Type B pancreatic cell (in vitro differentiated cells): ENCODE results near the gene RNF169. TPM values are rescaled to one million over a fixed set of nuclear protein-coding genes. Genes with fewer than 3 reads are reported as not detected.

Experiments used
- DNase-seq: peaks from one replicate; pipeline ENCODE4 v3.0.0; 2021; ENCODE audit warnings: mixed read lengths; ENCODE audit not compliant: unreplicated experiment; ENCODE audit errors: extremely low spot score
- H3K27ac Mint-ChIP-seq: 2 replicates; pipeline ENCODE4 v1.8.0; 2021; ENCODE audit warnings: mild to moderate bottlenecking, mixed read lengths
- H3K27me3 Mint-ChIP-seq: 2 replicates; pipeline ENCODE4 v1.8.0; 2021; ENCODE audit warnings: mixed read lengths
- H3K36me3 Mint-ChIP-seq: 2 replicates; pipeline ENCODE4 v1.8.0; 2021; ENCODE audit warnings: mixed read lengths
- H3K4me1 Mint-ChIP-seq: one replicate; pipeline ENCODE4 v1.8.0; 2021; ENCODE audit warnings: mixed read lengths; ENCODE audit not compliant: unreplicated experiment
- H3K4me3 Mint-ChIP-seq: 2 replicates; pipeline ENCODE4 v1.8.0; 2021; ENCODE audit warnings: mild to moderate bottlenecking, mixed read lengths
- H3K9me3 Mint-ChIP-seq: 2 replicates; pipeline ENCODE4 v1.8.0; 2021; ENCODE audit warnings: mixed read lengths
- total RNA-seq: library from RNA; stranded (reverse); gene quantifications from 2 replicates; pipeline ENCODE4 v1.2.1, GENCODE V29; 2021; ENCODE audit warnings: low replicate concordance
- TF ChIP-seq, protein P1 (sequence below): fragments of 200-600 bp; sonication (generic); conservative IDR thresholded peaks from 2 replicates; pipeline ENCODE4 v1.5.0; 2021; ENCODE audit warnings: antibody characterized with exemption, mild to moderate bottlenecking

RNF169 gene
- total RNA-seq, 1 donor from 2014 or later = 18.8 TPM

DNA sequence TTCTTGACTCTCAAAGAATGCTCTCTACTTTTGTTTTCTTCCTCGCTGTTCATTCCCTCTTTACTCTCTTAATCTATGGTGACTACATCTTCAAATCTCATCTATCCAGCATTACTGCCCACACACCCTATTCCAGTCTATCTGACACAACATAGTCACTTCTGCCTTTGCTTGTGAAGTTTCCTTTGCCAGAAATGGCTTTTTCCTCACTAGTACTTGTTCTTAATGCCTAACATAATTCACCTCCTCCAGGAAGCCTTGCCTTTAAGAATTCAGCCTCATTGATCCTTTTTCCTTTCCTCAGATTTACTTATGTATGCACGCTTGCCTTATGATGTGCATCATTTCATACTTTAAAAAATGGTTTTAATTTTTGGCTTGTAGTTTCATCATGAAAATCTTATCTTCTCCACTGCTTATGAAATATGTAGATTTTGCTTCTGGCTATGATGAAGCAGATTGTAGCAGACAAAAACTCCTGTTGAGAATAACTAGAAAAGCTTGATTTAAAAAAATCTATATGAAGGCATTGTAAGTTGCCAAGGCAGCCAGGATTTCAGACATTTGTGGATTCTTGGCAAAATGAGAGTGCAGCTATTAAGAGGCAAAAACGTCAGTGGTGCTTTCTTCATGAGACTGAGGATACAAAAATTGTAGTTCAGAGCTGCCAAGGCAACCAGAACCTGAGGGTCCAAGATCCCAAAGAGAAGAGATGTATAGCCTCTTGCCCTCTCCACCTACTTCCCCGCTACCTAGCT lies 31.8 kb downstream of the RNF169 start:
- H3K9me3 Mint-ChIP-seq = no peaks in the 10 kb centered on the region
- peaks cover 4% of the 10 kb centered on the region for H3K36me3 Mint-ChIP-seq
- no peak for DNase-seq
- no peak overlapping the region for H3K4me3 Mint-ChIP-seq
- H3K27ac Mint-ChIP-seq = no peak overlapping the region
- peaks cover 14% of the 10 kb centered on the region for H3K4me1 Mint-ChIP-seq
- TF ChIP-seq, protein P1, sequence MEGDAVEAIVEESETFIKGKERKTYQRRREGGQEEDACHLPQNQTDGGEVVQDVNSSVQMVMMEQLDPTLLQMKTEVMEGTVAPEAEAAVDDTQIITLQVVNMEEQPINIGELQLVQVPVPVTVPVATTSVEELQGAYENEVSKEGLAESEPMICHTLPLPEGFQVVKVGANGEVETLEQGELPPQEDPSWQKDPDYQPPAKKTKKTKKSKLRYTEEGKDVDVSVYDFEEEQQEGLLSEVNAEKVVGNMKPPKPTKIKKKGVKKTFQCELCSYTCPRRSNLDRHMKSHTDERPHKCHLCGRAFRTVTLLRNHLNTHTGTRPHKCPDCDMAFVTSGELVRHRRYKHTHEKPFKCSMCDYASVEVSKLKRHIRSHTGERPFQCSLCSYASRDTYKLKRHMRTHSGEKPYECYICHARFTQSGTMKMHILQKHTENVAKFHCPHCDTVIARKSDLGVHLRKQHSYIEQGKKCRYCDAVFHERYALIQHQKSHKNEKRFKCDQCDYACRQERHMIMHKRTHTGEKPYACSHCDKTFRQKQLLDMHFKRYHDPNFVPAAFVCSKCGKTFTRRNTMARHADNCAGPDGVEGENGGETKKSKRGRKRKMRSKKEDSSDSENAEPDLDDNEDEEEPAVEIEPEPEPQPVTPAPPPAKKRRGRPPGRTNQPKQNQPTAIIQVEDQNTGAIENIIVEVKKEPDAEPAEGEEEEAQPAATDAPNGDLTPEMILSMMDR = no peak
- no peaks in the 10 kb centered on the region for H3K27me3 Mint-ChIP-seq

DNA sequence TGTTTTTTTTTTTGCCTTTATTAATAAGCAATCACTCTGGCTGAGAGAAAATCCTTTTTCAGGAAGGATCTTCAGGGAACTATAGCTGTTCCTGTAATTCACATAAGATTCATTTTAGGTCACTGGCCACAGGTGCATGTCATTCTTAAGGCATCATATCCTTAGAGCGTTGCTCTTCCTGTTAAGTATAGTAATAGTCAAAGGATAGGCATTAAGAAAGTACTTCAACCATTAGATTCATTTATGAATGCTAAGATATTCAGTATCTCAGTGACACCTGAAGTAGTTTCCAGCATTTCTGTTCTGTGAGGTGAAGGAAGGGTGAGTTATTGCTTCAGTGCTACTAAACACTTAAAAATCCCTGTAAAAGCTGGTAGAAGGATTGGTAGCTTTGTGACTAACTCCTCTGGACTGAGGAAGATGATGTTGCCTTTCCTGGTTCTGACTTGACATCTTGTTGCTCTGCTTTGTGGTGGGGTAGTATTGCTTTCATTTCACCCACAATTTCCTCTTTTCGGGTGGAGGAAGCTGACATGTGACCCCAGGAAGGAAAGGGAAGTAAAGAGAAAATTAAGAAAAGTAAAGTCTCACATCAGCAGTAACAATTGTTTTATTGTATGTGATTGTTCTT lies 34.7 kb downstream of the RNF169 start:
- peak overlapping the region; percentile 44 for H3K27ac Mint-ChIP-seq
- H3K4me1 Mint-ChIP-seq = peaks cover 9% of the 10 kb centered on the region
- DNase-seq = no peak
- TF ChIP-seq, protein P1 = no peak
- H3K9me3 Mint-ChIP-seq = no peaks in the 10 kb centered on the region
- H3K36me3 Mint-ChIP-seq = no peaks in the 10 kb centered on the region
- H3K4me3 Mint-ChIP-seq = no peak overlapping the region
- no peaks in the 10 kb centered on the region for H3K27me3 Mint-ChIP-seq

DNA sequence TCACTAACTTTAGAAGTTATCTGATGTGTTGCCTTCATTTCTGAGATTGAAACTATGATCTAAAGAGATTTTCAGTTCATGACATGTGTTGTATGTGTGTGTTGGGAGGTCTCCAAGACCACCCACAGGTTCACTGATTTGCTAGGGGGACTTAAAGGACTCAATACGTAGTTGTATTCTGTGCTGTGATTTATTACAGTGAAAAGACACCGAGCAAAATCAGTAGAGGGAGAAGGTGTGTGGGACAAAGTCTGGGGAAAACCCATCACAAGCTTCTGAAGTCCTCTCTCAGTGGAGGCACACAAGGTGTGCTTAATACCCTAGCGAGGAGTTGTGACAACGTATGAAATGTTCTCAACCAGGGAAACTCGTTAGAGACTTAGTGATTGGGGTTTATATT lies 35.6 kb downstream of the RNF169 start:
- Mint-ChIP-seq H3K27ac (no peak overlapping the region), H3K36me3 (no peaks in the 10 kb centered on the region), H3K9me3 (no peaks in the 10 kb centered on the region), H3K4me1 (peaks cover 9% of the 10 kb centered on the region), H3K4me3 (no peak overlapping the region), H3K27me3 (no peaks in the 10 kb centered on the region)
- TF ChIP-seq, protein P1 = no peak
- DNase-seq = no peak

DNA sequence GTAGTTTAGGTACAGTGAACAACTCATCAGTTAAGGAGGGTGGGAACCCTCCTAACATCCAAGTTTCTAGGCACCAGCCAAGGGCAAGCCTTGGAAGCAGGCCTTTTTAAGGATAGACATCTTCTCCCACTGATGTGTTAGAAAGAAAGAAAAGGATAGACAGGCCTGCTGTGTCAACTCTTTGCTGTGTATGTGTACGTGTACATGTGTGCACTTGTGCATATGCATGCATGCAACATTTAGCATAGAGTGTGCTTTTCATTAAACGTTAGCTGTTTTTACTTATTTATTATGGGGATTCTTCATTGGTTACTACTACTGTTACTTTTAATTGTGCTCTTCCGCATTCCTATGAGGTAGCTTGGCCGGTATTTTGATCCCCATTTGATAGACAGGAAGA lies 36.1 kb downstream of the RNF169 start:
- TF ChIP-seq, protein P1 = no peak
- no peaks in the 10 kb centered on the region for H3K27me3 Mint-ChIP-seq
- no peak for DNase-seq
- H3K4me3 Mint-ChIP-seq = no peak overlapping the region
- H3K4me1 Mint-ChIP-seq = peaks cover 9% of the 10 kb centered on the region
- no peaks in the 10 kb centered on the region for H3K9me3 Mint-ChIP-seq
- no peak overlapping the region for H3K27ac Mint-ChIP-seq
- H3K36me3 Mint-ChIP-seq = peaks cover 4% of the 10 kb centered on the region

DNA sequence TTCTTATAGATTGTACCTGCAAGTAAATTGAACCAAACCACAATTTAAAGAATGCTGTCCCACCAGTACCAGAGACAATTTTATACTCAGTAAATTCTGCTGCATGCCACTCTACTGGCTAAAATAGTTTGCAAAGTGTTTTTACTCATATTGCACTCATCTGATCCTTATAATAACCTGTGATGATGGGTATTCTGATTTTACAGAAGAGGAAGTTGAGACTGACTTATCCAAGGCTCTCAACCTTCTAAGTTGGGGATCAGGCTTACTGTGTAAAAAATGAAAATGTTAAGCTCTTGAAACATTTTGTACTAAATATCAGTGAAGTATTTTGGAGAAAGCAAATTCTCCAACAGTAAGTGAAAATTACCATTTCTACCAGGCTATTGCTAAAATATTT lies 37.9 kb downstream of the RNF169 start:
- Mint-ChIP-seq H3K4me3 (no peak overlapping the region), H3K9me3 (no peaks in the 10 kb centered on the region), H3K36me3 (peaks cover 5% of the 10 kb centered on the region), H3K27ac (no peak overlapping the region), H3K4me1 (peaks cover 9% of the 10 kb centered on the region), H3K27me3 (no peaks in the 10 kb centered on the region)
- no peak for DNase-seq
- TF ChIP-seq, protein P1 = no peak
